Activated naive CD4-positive, alpha-beta T cell treated with anti-CD3 and anti-CD28 coated beads, Interleukin-2, amount 10 ng/mL, durations not matched to agents 7 days and 5 days (primary cell): ENCODE measurements around the gene MCTP1.

Source experiments
- CTCF ChIA-PET: fragments of 350-600 bp; sonication (Branson Sonifier 250); formaldehyde crosslinking; loops from one replicate; lab custom pipeline; 2021; ENCODE audit warnings: antibody characterized with exemption; lab: Charles Lee
- DNase-seq: peaks from one replicate; pipeline ENCODE4 v3.0.0-alpha.2; 2020
- H3K27ac Mint-ChIP-seq: one replicate; pipeline ENCODE4 v1.8.0; 2021; ENCODE audit warnings: mild to moderate bottlenecking, moderate library complexity, mixed read lengths
- H3K27me3 Mint-ChIP-seq: one replicate; pipeline ENCODE4 v1.8.0; 2021; ENCODE audit warnings: mild to moderate bottlenecking, mixed read lengths
- H3K36me3 Mint-ChIP-seq: one replicate; pipeline ENCODE4 v1.8.0; 2021; ENCODE audit warnings: mixed read lengths
- H3K4me1 Mint-ChIP-seq: one replicate; pipeline ENCODE4 v1.8.0; 2021; ENCODE audit warnings: mixed read lengths
- H3K4me3 Mint-ChIP-seq: one replicate; pipeline ENCODE4 v1.8.0; 2021; ENCODE audit warnings: mild to moderate bottlenecking, moderate library complexity, mixed read lengths
- H3K9me3 Mint-ChIP-seq: one replicate; pipeline ENCODE4 v1.8.0; 2021; ENCODE audit warnings: mixed read lengths

The MCTP1 gene

GRCh38 chr5:94761786-94762185 is 523.1 kb downstream of the MCTP1 start:
- no peak overlapping the region for H3K4me3 Mint-ChIP-seq
- CTCF ChIA-PET = no interaction called here
- H3K27me3 Mint-ChIP-seq = peaks cover 8% of the 10 kb centered on the region
- no peaks in the 10 kb centered on the region for H3K36me3 Mint-ChIP-seq
- H3K27ac Mint-ChIP-seq = no peak overlapping the region
- H3K4me1 Mint-ChIP-seq = no peaks in the 10 kb centered on the region
- peaks cover 2% of the 10 kb centered on the region for H3K9me3 Mint-ChIP-seq
- no peak for DNase-seq

- no peak overlapping the region for H3K27ac Mint-ChIP-seq
- H3K4me1 Mint-ChIP-seq = no peaks in the 10 kb centered on the region
- peaks cover 8% of the 10 kb centered on the region for H3K27me3 Mint-ChIP-seq
- no peak overlapping the region for H3K4me3 Mint-ChIP-seq
- CTCF ChIA-PET = no interaction called here
- H3K9me3 Mint-ChIP-seq = peaks cover 2% of the 10 kb centered on the region
- no peaks in the 10 kb centered on the region for H3K36me3 Mint-ChIP-seq
- no peak for DNase-seq
These were observed 523.8 kb downstream of the MCTP1 start for GRCh38 chr5:94761055-94761454.

GRCh38 chr5:94759961-94760360 is 524.9 kb downstream of the MCTP1 start:
- H3K9me3 Mint-ChIP-seq = peaks cover 2% of the 10 kb centered on the region
- H3K27ac Mint-ChIP-seq = no peak overlapping the region
- CTCF ChIA-PET = interaction anchor here (0.8 kb wide), 1 partner anchor 90 kb away, joined by 3 read pairs; no protein-coding TSS in a partner anchor
- no peaks in the 10 kb centered on the region for H3K4me1 Mint-ChIP-seq
- no peak for DNase-seq
- H3K27me3 Mint-ChIP-seq = peaks cover 8% of the 10 kb centered on the region
- H3K4me3 Mint-ChIP-seq = no peak overlapping the region
- no peaks in the 10 kb centered on the region for H3K36me3 Mint-ChIP-seq

GRCh38 chr5:94759022-94759421 is 525.9 kb downstream of the MCTP1 start:
- no peak for DNase-seq
- CTCF ChIA-PET = no interaction called here
- Mint-ChIP-seq H3K9me3 (no peaks in the 10 kb centered on the region), H3K27me3 (peaks cover 8% of the 10 kb centered on the region), H3K4me1 (no peaks in the 10 kb centered on the region), H3K27ac (no peak overlapping the region), H3K4me3 (no peak overlapping the region), H3K36me3 (no peaks in the 10 kb centered on the region)

GRCh38 chr5:94754824-94755223 is 530.1 kb downstream of the MCTP1 start:
- Mint-ChIP-seq H3K27ac (no peak overlapping the region), H3K9me3 (no peaks in the 10 kb centered on the region), H3K4me3 (no peak overlapping the region), H3K27me3 (peaks cover 4% of the 10 kb centered on the region), H3K4me1 (no peaks in the 10 kb centered on the region), H3K36me3 (no peaks in the 10 kb centered on the region)
- DNase-seq = no peak
- CTCF ChIA-PET = interaction anchor here (1.1 kb wide), 1 partner anchor 95 kb away, joined by 3 read pairs; no protein-coding TSS in a partner anchor

- CTCF ChIA-PET = no interaction called here
- Mint-ChIP-seq H3K27me3 (no peaks in the 10 kb centered on the region), H3K36me3 (no peaks in the 10 kb centered on the region), H3K4me1 (peaks cover 5% of the 10 kb centered on the region), H3K9me3 (no peaks in the 10 kb centered on the region), H3K27ac (no peak overlapping the region), H3K4me3 (no peak overlapping the region)
- DNase-seq = no peak
These were observed 533.4 kb downstream of the MCTP1 start for GRCh38 chr5:94751460-94751859.

GRCh38 chr5:94750681-94751080 is 534.2 kb downstream of the MCTP1 start:
- Mint-ChIP-seq H3K27me3 (no peaks in the 10 kb centered on the region), H3K36me3 (no peaks in the 10 kb centered on the region), H3K4me1 (peaks cover 5% of the 10 kb centered on the region), H3K4me3 (no peak overlapping the region), H3K27ac (no peak overlapping the region), H3K9me3 (no peaks in the 10 kb centered on the region)
- CTCF ChIA-PET = no interaction called here
- no peak for DNase-seq

- H3K4me3 Mint-ChIP-seq = no peak overlapping the region
- peaks cover 5% of the 10 kb centered on the region for H3K4me1 Mint-ChIP-seq
- CTCF ChIA-PET = interaction anchor here (1.8 kb wide), 1 partner anchor 11 kb away, joined by 7 read pairs; no protein-coding TSS in a partner anchor
- DNase-seq = no peak
- H3K9me3 Mint-ChIP-seq = no peaks in the 10 kb centered on the region
- H3K36me3 Mint-ChIP-seq = no peaks in the 10 kb centered on the region
- no peaks in the 10 kb centered on the region for H3K27me3 Mint-ChIP-seq
- no peak overlapping the region for H3K27ac Mint-ChIP-seq
These were observed 535.9 kb downstream of the MCTP1 start for GRCh38 chr5:94749042-94749441.

- Mint-ChIP-seq H3K27ac (no peak overlapping the region), H3K4me1 (peaks cover 5% of the 10 kb centered on the region), H3K4me3 (no peak overlapping the region), H3K27me3 (peaks cover 4% of the 10 kb centered on the region), H3K9me3 (no peaks in the 10 kb centered on the region), H3K36me3 (no peaks in the 10 kb centered on the region)
- CTCF ChIA-PET = no interaction called here
- DNase-seq = no peak
These were observed 536.7 kb downstream of the MCTP1 start for GRCh38 chr5:94748212-94748611.

- CTCF ChIA-PET = interaction anchor here (2.6 kb wide), 1 partner anchor 9 kb away, joined by 7 read pairs; no protein-coding TSS in a partner anchor
- DNase-seq = no peak
- Mint-ChIP-seq H3K4me3 (no peak overlapping the region), H3K27me3 (peaks cover 4% of the 10 kb centered on the region), H3K36me3 (no peaks in the 10 kb centered on the region), H3K27ac (no peak overlapping the region), H3K9me3 (no peaks in the 10 kb centered on the region), H3K4me1 (peaks cover 5% of the 10 kb centered on the region)
These were observed 537.5 kb downstream of the MCTP1 start for GRCh38 chr5:94747371-94747770.

GRCh38 chr5:94746731-94747124 is 538.2 kb downstream of the MCTP1 start:
- Mint-ChIP-seq H3K36me3 (no peaks in the 10 kb centered on the region), H3K27ac (no peak overlapping the region), H3K4me3 (no peak overlapping the region), H3K9me3 (no peaks in the 10 kb centered on the region), H3K27me3 (peaks cover 4% of the 10 kb centered on the region), H3K4me1 (peaks cover 5% of the 10 kb centered on the region)
- CTCF ChIA-PET = interaction anchor here (2.6 kb wide), 1 partner anchor 9 kb away, joined by 7 read pairs; no protein-coding TSS in a partner anchor
- no peak for DNase-seq

GRCh38 chr5:94745786-94746730 is 538.8 kb downstream of the MCTP1 start:
- H3K27ac Mint-ChIP-seq = no peak overlapping the region
- DNase-seq = no peak
- no peaks in the 10 kb centered on the region for H3K9me3 Mint-ChIP-seq
- H3K36me3 Mint-ChIP-seq = no peaks in the 10 kb centered on the region
- CTCF ChIA-PET = interaction anchor here (2.6 kb wide), 1 partner anchor 8 kb away, joined by 7 read pairs; no protein-coding TSS in a partner anchor
- no peak overlapping the region for H3K4me3 Mint-ChIP-seq
- H3K4me1 Mint-ChIP-seq = peaks cover 5% of the 10 kb centered on the region
- H3K27me3 Mint-ChIP-seq = peaks cover 4% of the 10 kb centered on the region

- CTCF ChIA-PET = no interaction called here
- H3K9me3 Mint-ChIP-seq = no peaks in the 10 kb centered on the region
These were observed 540.0 kb downstream of the MCTP1 start for GRCh38 chr5:94744906-94745305.

GRCh38 chr5:94742852-94743251 is 542.0 kb downstream of the MCTP1 start:
- no peak overlapping the region for H3K27ac Mint-ChIP-seq
- peaks cover 4% of the 10 kb centered on the region for H3K27me3 Mint-ChIP-seq
- H3K4me1 Mint-ChIP-seq = no peaks in the 10 kb centered on the region
- H3K4me3 Mint-ChIP-seq = no peak overlapping the region
- no peaks in the 10 kb centered on the region for H3K9me3 Mint-ChIP-seq
- no peak for DNase-seq
- H3K36me3 Mint-ChIP-seq = no peaks in the 10 kb centered on the region
- CTCF ChIA-PET = interaction anchor here (0.9 kb wide), 1 partner anchor 108 kb away, joined by 5 read pairs; no protein-coding TSS in a partner anchor

More at GRCh38 chr5:94744906-94745305, 540.0 kb downstream of the MCTP1 start:
- Mint-ChIP-seq H3K4me3 (no peak overlapping the region), H3K4me1 (peaks cover 5% of the 10 kb centered on the region), H3K36me3 (no peaks in the 10 kb centered on the region), H3K27ac (no peak overlapping the region), H3K27me3 (peaks cover 4% of the 10 kb centered on the region)
- no peak for DNase-seq

- no peak for DNase-seq
These were observed 544.6 kb downstream of the MCTP1 start for GRCh38 chr5:94740286-94740685.

More at GRCh38 chr5:94740286-94740685, 544.6 kb downstream of the MCTP1 start:
- Mint-ChIP-seq H3K4me3 (no peak overlapping the region), H3K27ac (no peak overlapping the region), H3K4me1 (no peaks in the 10 kb centered on the region), H3K36me3 (no peaks in the 10 kb centered on the region), H3K9me3 (no peaks in the 10 kb centered on the region), H3K27me3 (peaks cover 4% of the 10 kb centered on the region)
- CTCF ChIA-PET = no interaction called here
